Spleen (tissue), 13 donors: ENCODE data around the gene KTN1. TPM values are rescaled to one million over a fixed set of nuclear protein-coding genes. Genes with fewer than 3 reads are reported as not detected.

ENCODE experiments used
- DNase-seq: peaks from one replicate; pipeline ENCODE4 v3.0.0-alpha.2; 2020
- H3K27ac ChIP-seq, 8 donors: fragments of 200-600 bp; sonication (generic) in 7 of 8; 1 replicate in 4 of 8; 2 replicates in 4 of 8; pipeline versions ENCODE4 v1.5.0 to v1.8.0; 2016 to 2021; ENCODE audit warnings: inconsistent platforms in 4 of 8, mild to moderate bottlenecking in 4 of 8, moderate library complexity in 1 of 8
- H3K27me3 ChIP-seq, 7 donors: fragments of 200-600 bp; sonication (generic) in 6 of 7; replicated peaks in 1 of 7; 1 replicate in 4 of 7; 2 replicates in 3 of 7; pipeline versions ENCODE4 v1.5.0 to v1.8.0; 2016 to 2021; ENCODE audit warnings: inconsistent platforms in 3 of 7, mild to moderate bottlenecking in 1 of 7
- H3K36me3 ChIP-seq, 6 donors: fragments of 200-600 bp; sonication (generic) in 5 of 6; 1 replicate in 4 of 6; 2 replicates in 2 of 6; pipeline versions ENCODE4 v1.5.0 to v1.8.0; 2016 to 2021; ENCODE audit warnings: inconsistent platforms in 2 of 6
- H3K4me1 ChIP-seq, 6 donors: fragments of 200-600 bp; sonication (generic) in 5 of 6; 1 replicate in 3 of 6; 2 replicates in 3 of 6; pipeline versions ENCODE4 v1.5.0 to v1.8.0; 2016 to 2021; ENCODE audit warnings: inconsistent platforms in 3 of 6
- H3K4me3 ChIP-seq, 8 donors: fragments of 200-600 bp; sonication (generic) in 7 of 8; 1 replicate in 4 of 8; 2 replicates in 4 of 8; pipeline versions ENCODE4 v1.5.0 to v1.8.0; 2016 to 2021; ENCODE audit warnings: inconsistent platforms in 4 of 8, mild to moderate bottlenecking in 4 of 8, moderate library complexity in 2 of 8
- H3K9me3 ChIP-seq, 8 donors: fragments of 200-600 bp; sonication (generic) in 7 of 8; 1 replicate in 4 of 8; 2 replicates in 4 of 8; pipeline versions ENCODE4 v1.5.0 to v1.8.0; 2016 to 2021; ENCODE audit warnings: inconsistent platforms in 4 of 8
- CTCF ChIP-seq, 11 experiments: fragments of 200-600 bp in 7 of 11; fragments of 450-650 bp in 4 of 11; sonication (generic) in 4 of 11; IDR thresholded peaks in 8 of 11; conservative IDR thresholded peaks in 3 of 11; 1 replicate in 7 of 11; 2 replicates in 4 of 11; pipeline versions ENCODE4 v1.4.0 to v1.8.0; 2016 to 2021; ENCODE audit warnings: antibody characterized with exemption in 11 of 11, inconsistent platforms in 4 of 11, mild to moderate bottlenecking in 1 of 11
- POLR2A ChIP-seq, 3 donors: fragments of 450-650 bp; IDR thresholded peaks; one replicate each; pipeline ENCODE4 v1.5.1; 2017; ENCODE audit warnings: antibody characterized with exemption in 3 of 3, mild to moderate bottlenecking in 1 of 3
- POLR2AphosphoS5 ChIP-seq, 3 donors: sonication (generic); formaldehyde crosslinking; IDR thresholded peaks; one replicate each; pipeline ENCODE4 v1.5.1; 2017; ENCODE audit warnings: antibody characterized with exemption in 3 of 3
- WGBS, 5 donors: extraction: QIAGEN DNeasy Blood & Tissue Kit in 3 of 5; methylation state at CpG; one replicate each; pipeline versions ENCODE4 v1.1.5 to v1.1.7; 2013 to 2018; 5-methylcytosine and 5-hydroxymethylcytosine counted together
- intact Hi-C: fragments of 100-400 bp; cut with DNase I; formaldehyde crosslinking; loops from one replicate; pipeline ENCODE4 v1.15.0; 2023; ENCODE audit warnings: low total_unique reads
- long read RNA-seq, 2 donors: transcript quantifications; one replicate each; lab custom pipeline, GENCODE V29; 2026
- polyA plus RNA-seq, 3 donors: library from polyadenylated mRNA; stranded (reverse); fragments of 200-250 nt; gene quantifications; one replicate each; pipeline ENCODE4 v1.2.1, GENCODE V29; 2013
- total RNA-seq, 7 donors: library from RNA; depleted of rRNA in 3 of 7; stranded (reverse); fragments of >200 nt in 3 of 7; fragmentation: NEBNext Ultra II Directional in 4 of 7; extraction: Animal tissue kit (Norgen Biotek cat#: 25700) in 4 of 7; gene quantifications; one replicate each; pipeline versions ENCODE4 v1.1.0 to v1.2.1, GENCODE V29; 2016 to 2021
- donor health status: healthy with polysubstance abuse.
- donor health status: DM: no; HTN: no; CAD: no; lungs with moderate emphysema.
- donor health status: DM: no; HTN: no; CAD: no.
- donor health status: Bipolar disorder and iron deficiency.
- donor health status: healthy.
- donor health status: DM: no; HTN: no; CAD: no.
- donor health status: DM: yes; HTN: yes; CAD: no.

Gene KTN1
- 100 to 1,000 TPM in 6 of 7 donors, 10 to 100 TPM in 1; 99.7 to 139 (median 123) TPM for total RNA-seq
- 10 to 100 TPM; 53.1 to 58.7 (median 57.8) TPM for polyA plus RNA-seq
- long read RNA-seq, donor 1, partial matches to known transcripts: 38 of 38 reads
- long read RNA-seq, donor 1, other reads (novel, unspliced or antisense): 0 of 38 reads
- long read RNA-seq, donor 2, partial matches to known transcripts: 15 of 15 reads
- long read RNA-seq, donor 2, other reads (novel, unspliced or antisense): 0 of 15 reads

- Histone ChIP-seq H3K4me1 (peaks cover 34 to 60% (median 52%) of the 10 kb centered on the region in 6 donors), H3K27me3 (no peaks in the 10 kb centered on the region), H3K36me3 (no peaks in the 10 kb centered on the region), H3K27ac (peak within 1 kb of the TSS; percentile 88 to 94 (median 94)), H3K4me3 (peak within 1 kb of the TSS; percentile 68 to 92 (median 85)), H3K9me3 (no peaks in the 10 kb centered on the region)
- TF ChIP-seq POLR2A (IDR thresholded peaks at IDR 0.05) (no peak), POLR2AphosphoS5 (IDR thresholded peaks at IDR 0.05) (peak in 2 of 3 donors; percentile 63 to 76)
- intact Hi-C loops: no loop called here
- WGBS, 5 donors: 0 to 2% (median 1%) methylated on average over 38 to 96 of the region's 96 CpGs
- DNase-seq: peak; percentile 97
These were observed at the start of gene KTN1 for GRCh38 chr14:55579724-55580469. KTN1 (plus strand) TSS chr14:55580207; CDS start chr14:55612049, 31,842 bp downstream.

- Histone ChIP-seq H3K36me3 (no peaks in the 10 kb centered on the region), H3K4me1 (no peaks in the 10 kb centered on the region), H3K27ac (no peak overlapping the region), H3K4me3 (no peak overlapping the region), H3K27me3 (no peaks in the 10 kb centered on the region), H3K9me3 (no peaks in the 10 kb centered on the region)
- TF ChIP-seq POLR2A (IDR thresholded peaks at IDR 0.05) (no peak), POLR2AphosphoS5 (IDR thresholded peaks at IDR 0.05) (no peak), CTCF (IDR thresholded peaks at IDR 0.05 in 8 of 11, conservative IDR thresholded peaks at IDR 0.05 in 3 of 11) (no peak)
- WGBS, 5 donors: 84 to 93% (median 87%) methylated on average over 3 of the region's 3 CpGs
- DNase-seq: no peak
- intact Hi-C loops: no loop called here
These were observed 49.5 kb upstream of the KTN1 start for GRCh38 chr14:55530464-55530863.

- no peak for TF ChIP-seq CTCF (IDR thresholded peaks at IDR 0.05 in 8 of 11, conservative IDR thresholded peaks at IDR 0.05 in 3 of 11)
- TF ChIP-seq POLR2AphosphoS5 (IDR thresholded peaks at IDR 0.05): no peak
- WGBS, 5 donors: 65 to 86% (median 85%) methylated on average over 7 of the region's 7 CpGs
- intact Hi-C loops: no loop called here
- Histone ChIP-seq H3K36me3 (no peaks in the 10 kb centered on the region), H3K9me3 (peaks cover 0 to 15% (median 11%) of the 10 kb centered on the region in 8 donors), H3K4me1 (no peaks in the 10 kb centered on the region), H3K27me3 (no peaks in the 10 kb centered on the region), H3K4me3 (no peak overlapping the region), H3K27ac (no peak overlapping the region)
- DNase-seq: no peak
These were observed 47.2 kb upstream of the KTN1 start for GRCh38 chr14:55532645-55533344.

GRCh38 chr14:55533960-55534359 is 46.0 kb upstream of the KTN1 start:
- peaks cover 0 to 15% (median 11%) of the 10 kb centered on the region in 8 donors for H3K9me3 ChIP-seq
- TF ChIP-seq POLR2AphosphoS5 (IDR thresholded peaks at IDR 0.05) (no peak), CTCF (IDR thresholded peaks at IDR 0.05 in 8 of 11, conservative IDR thresholded peaks at IDR 0.05 in 3 of 11) (no peak), POLR2A (IDR thresholded peaks at IDR 0.05) (no peak)
- WGBS, 5 donors: 66 to 87% (median 79%) methylated on average over 5 of the region's 5 CpGs
- no peaks in the 10 kb centered on the region for H3K4me1 ChIP-seq
- no peaks in the 10 kb centered on the region for H3K36me3 ChIP-seq
- H3K27me3 ChIP-seq: no peaks in the 10 kb centered on the region
- no peak overlapping the region for H3K27ac ChIP-seq
- intact Hi-C loops: no loop called here
- no peak for DNase-seq
- H3K4me3 ChIP-seq: no peak overlapping the region
